Renal cortical epithelial cell (primary cell): ENCODE measurements around the gene VDAC1. TPM values are rescaled to one million over a fixed set of nuclear protein-coding genes. Genes with fewer than 3 reads are reported as not detected.
"Not testable (repeated sequence)": the region's sequence is repeated elsewhere in the genome, so short reads cannot be mapped to it uniquely, and the experiment has no call there.

Experiments used
- DNase-seq: peaks from one replicate; pipeline ENCODE4 v3.0.0-alpha.2; 2011; ENCODE audit warnings: low read depth
- total RNA-seq: library from RNA; depleted of rRNA; stranded (reverse); fragments of >200 nt; gene quantifications from 2 replicates; pipeline ENCODE4 v1.2.3, GENCODE V29; 2014

Gene VDAC1
- total RNA-seq, 1 donor from 2014 or later, result 517 TPM

- DNase-seq, result no peak
These were observed 63.1 kb downstream of the VDAC1 start for GRCh38 chr5:133941456-133942196.

GRCh38 chr5:133939668-133940067 is 65.1 kb downstream of the VDAC1 start:
- DNase-seq, result no peak

- peak; percentile 71 for DNase-seq
These were observed 65.8 kb downstream of the VDAC1 start for GRCh38 chr5:133938929-133939328.

- peak; percentile 69 for DNase-seq
These were observed 66.5 kb downstream of the VDAC1 start for GRCh38 chr5:133938039-133938821.

GRCh38 chr5:133937628-133938027 is 67.1 kb downstream of the VDAC1 start:
- not testable (repeated sequence) for DNase-seq

GRCh38 chr5:133936651-133937015 is 68.1 kb downstream of the VDAC1 start:
- no peak for DNase-seq

- not testable (repeated sequence) for DNase-seq
These were observed 68.7 kb downstream of the VDAC1 start for GRCh38 chr5:133935991-133936650.

GRCh38 chr5:133935667-133935940 is 69.2 kb downstream of the VDAC1 start:
- DNase-seq, result no peak

- DNase-seq, result no peak
These were observed 69.7 kb downstream of the VDAC1 start for GRCh38 chr5:133934822-133935666.

- DNase-seq, result no peak
These were observed 70.5 kb downstream of the VDAC1 start for GRCh38 chr5:133934311-133934710.

- DNase-seq, result no peak
These were observed 71.0 kb downstream of the VDAC1 start for GRCh38 chr5:133933670-133934295.

- no peak for DNase-seq
These were observed 71.6 kb downstream of the VDAC1 start for GRCh38 chr5:133933169-133933509.

GRCh38 chr5:133932441-133933168 is 72.2 kb downstream of the VDAC1 start:
- peak; percentile 40 for DNase-seq

GRCh38 chr5:133931546-133931945 is 73.2 kb downstream of the VDAC1 start:
- DNase-seq, result no peak

GRCh38 chr5:133930813-133931090 is 74.0 kb downstream of the VDAC1 start:
- DNase-seq, result no peak

GRCh38 chr5:133930061-133930812 is 74.5 kb downstream of the VDAC1 start:
- no peak for DNase-seq

GRCh38 chr5:133928587-133929393 is 76.0 kb downstream of the VDAC1 start:
- no peak for DNase-seq

GRCh38 chr5:133927300-133928180 is 77.2 kb downstream of the VDAC1 start:
- no peak for DNase-seq
